ENCODE results near the gene VSTM2L.

Gene VSTM2L

GRCh38 chr20:37918035-37918434 is 15.1 kb downstream of the VSTM2L start (continued):
- TF ChIP-seq TSHZ2 (CRISPR knock-in tag; IDR thresholded peaks at IDR 0.05), result no peak
- no peak for TF ChIP-seq GLIS3 (CRISPR knock-in tag; IDR thresholded peaks at IDR 0.05)
- no peak for TF ChIP-seq ISL1 (CRISPR knock-in tag; IDR thresholded peaks at IDR 0.05)

- no peak for ATAC-seq
- TF ChIP-seq CREB5 (CRISPR knock-in tag; IDR thresholded peaks at IDR 0.05; ENCODE audit: low read depth), result no peak
- no peak for TF ChIP-seq ZFP30 (CRISPR knock-in tag; IDR thresholded peaks at IDR 0.05)
- no peak for TF ChIP-seq ZNF70 (CRISPR knock-in tag; IDR thresholded peaks at IDR 0.05)
- TF ChIP-seq CSRNP3 (CRISPR knock-in tag; IDR thresholded peaks at IDR 0.05), result no peak
- no peak for TF ChIP-seq TOX (CRISPR knock-in tag; IDR thresholded peaks at IDR 0.05; ENCODE audit: borderline replicate concordance)
Observed at GRCh38 chr20:37919389-37920040, 16.6 kb downstream of the VSTM2L start.

GRCh38 chr20:37920270-37920669 is 17.3 kb downstream of the VSTM2L start:
- ATAC-seq, result no peak
- TF ChIP-seq POU6F1 (CRISPR knock-in tag; IDR thresholded peaks at IDR 0.05; ENCODE audit: borderline replicate concordance, low read depth) (no peak), SNAI2 (CRISPR knock-in tag; IDR thresholded peaks at IDR 0.05) (no peak), GLIS3 (CRISPR knock-in tag; IDR thresholded peaks at IDR 0.05) (no peak), TCF4 (CRISPR knock-in tag; IDR thresholded peaks at IDR 0.05; ENCODE audit: borderline replicate concordance) (no peak), ISL1 (CRISPR knock-in tag; IDR thresholded peaks at IDR 0.05) (no peak)

GRCh38 chr20:37920679-37921322 is 17.9 kb downstream of the VSTM2L start:
- no peak; the same call in 2 of the 3 replicates for ATAC-seq
- TF ChIP-seq ZNF8 (CRISPR knock-in tag; IDR thresholded peaks at IDR 0.05), result no peak
- no peak for TF ChIP-seq ZFP3 (CRISPR knock-in tag; IDR thresholded peaks at IDR 0.05)
- TF ChIP-seq TSHZ2 (CRISPR knock-in tag; IDR thresholded peaks at IDR 0.05), result no peak
- no peak for TF ChIP-seq CSRNP3 (CRISPR knock-in tag; IDR thresholded peaks at IDR 0.05)
- no peak for TF ChIP-seq PPARA (CRISPR knock-in tag; IDR thresholded peaks at IDR 0.05; ENCODE audit: borderline replicate concordance)
- no peak for TF ChIP-seq ARNTL (CRISPR knock-in tag; IDR thresholded peaks at IDR 0.05; ENCODE audit: borderline replicate concordance, low read depth)
